Keratinocyte (primary cell): ENCODE results near the gene METTL24. TPM values are rescaled to one million over a fixed set of nuclear protein-coding genes. Genes with fewer than 3 reads are reported as not detected.

Experiments
- DNase-seq: peaks from one replicate; pipeline ENCODE4 v3.0.0-alpha.2; 2011; ENCODE audit warnings: low read depth, missing footprints, low spot score
- FAIRE-seq: peaks from 2 replicates; lab custom pipeline; 2011; peaks lifted over from hg19 to GRCh38; lab: Jason Lieb, UNC
- H2AFZ ChIP-seq: 2 replicates; pipeline ENCODE4 v1.6.0; 2012; ENCODE audit warnings: low read length, control low read depth, inconsistent platforms; ENCODE audit not compliant: control insufficient read depth
- H3K27ac ChIP-seq: 2 replicates; pipeline ENCODE4 v1.5.1; 2011; ENCODE audit warnings: low read length; ENCODE audit not compliant: control insufficient read depth, insufficient read depth
- H3K27me3 ChIP-seq: 3 replicates; pipeline ENCODE4 v1.6.0; 2011; ENCODE audit warnings: low read length; ENCODE audit not compliant: control insufficient read depth, insufficient read depth; ENCODE audit errors: extremely low read depth
- H3K36me3 ChIP-seq, 2 experiments: 2 replicates in 1 of 2; 3 replicates in 1 of 2; pipeline ENCODE4 v1.5.1; 2011; ENCODE audit warnings: low read length in 2 of 2, mild to moderate bottlenecking in 1 of 2; ENCODE audit not compliant: control insufficient read depth in 2 of 2, insufficient read depth in 2 of 2; ENCODE audit errors: extremely low read depth in 1 of 2
- H3K4me1 ChIP-seq: 3 replicates; pipeline ENCODE4 v1.5.1; 2011; ENCODE audit warnings: low read length; ENCODE audit not compliant: control insufficient read depth, insufficient read depth; ENCODE audit errors: extremely low read depth
- H3K4me2 ChIP-seq: 3 replicates; pipeline ENCODE4 v1.6.0; 2011; ENCODE audit warnings: low read depth, low read length; ENCODE audit not compliant: control insufficient read depth, insufficient read depth; ENCODE audit errors: extremely low read depth
- H3K4me3 ChIP-seq, 3 experiments: fragments of 200-600 bp in 1 of 3; sonication (generic) in 1 of 3; 2 replicates in 2 of 3; 3 replicates in 1 of 3; pipeline ENCODE4 v1.5.1; 2011 to 2016; ENCODE audit warnings: low read length in 3 of 3, mild to moderate bottlenecking in 3 of 3, control low read depth in 2 of 3, inconsistent platforms in 1 of 3, low read depth in 1 of 3, mixed read lengths in 1 of 3, mixed run types in 1 of 3, moderate library complexity in 1 of 3; ENCODE audit not compliant: control insufficient read depth in 2 of 3, insufficient read depth in 2 of 3; ENCODE audit errors: extremely low read depth in 1 of 3
- H3K79me2 ChIP-seq: 2 replicates; pipeline ENCODE4 v1.6.0; 2012; ENCODE audit warnings: low read length; ENCODE audit not compliant: control insufficient read depth, insufficient read depth
- H3K9ac ChIP-seq: 3 replicates; pipeline ENCODE4 v1.6.0; 2011; ENCODE audit warnings: low read length; ENCODE audit not compliant: control insufficient read depth, insufficient read depth; ENCODE audit errors: extremely low read depth
- H3K9me1 ChIP-seq: 3 replicates; pipeline ENCODE4 v1.6.0; 2011; ENCODE audit warnings: low read length; ENCODE audit not compliant: control insufficient read depth, insufficient read depth; ENCODE audit errors: extremely low read depth
- H3K9me3 ChIP-seq: 2 replicates; pipeline ENCODE4 v1.5.1; 2012; ENCODE audit warnings: low read depth, low read length; ENCODE audit not compliant: control insufficient read depth
- H4K20me1 ChIP-seq: 3 replicates; pipeline ENCODE4 v1.6.0; 2011; ENCODE audit warnings: low read length; ENCODE audit not compliant: control insufficient read depth, insufficient read depth; ENCODE audit errors: extremely low read depth
- EZH2 ChIP-seq: IDR thresholded peaks from one replicate; pipeline ENCODE4 v1.6.1; 2012; ENCODE audit warnings: inconsistent platforms, mild to moderate bottlenecking, low read length, moderate library complexity
- dilution Hi-C: fragments of 300-500 bp; cut with MboI; formaldehyde crosslinking; loops from one replicate; pipeline ENCODE4 v1.7.0; 2020; ENCODE audit warnings: low sequenced_read_pairs; ENCODE audit not compliant: extremely low pct_ligation_motif_present
- polyA plus RNA-seq, 5 experiments: library from polyadenylated mRNA; depleted of rRNA in 3 of 5; stranded (reverse) in 3 of 5; stranded (forward) in 1 of 5; unstranded in 1 of 5; fragments of >200 nt; gene quantifications; 1 replicate in 1 of 5; 2 replicates in 3 of 5; 3 replicates in 1 of 5; pipeline versions ENCODE4 v1.2.1 to v1.2.3, GENCODE V29; 2011 to 2012; ENCODE audit warnings: missing spikeins in 2 of 5, low read depth in 1 of 5, low replicate concordance in 1 of 5
- TF ChIP-seq, protein P1 (sequence below), 3 experiments: IDR thresholded peaks in 1 of 3; conservative IDR thresholded peaks in 1 of 3; optimal IDR thresholded peaks in 1 of 3; 2 replicates in 2 of 3; 3 replicates in 1 of 3; pipeline versions ENCODE3 to v1.5.1; 2011; ENCODE audit warnings: low read length in 3 of 3, mild to moderate bottlenecking in 3 of 3, moderate library complexity in 2 of 3, control low read depth in 1 of 3, inconsistent platforms in 1 of 3; ENCODE audit not compliant: insufficient read depth in 2 of 3; ENCODE audit errors: extremely low read depth in 1 of 3

The METTL24 gene
- polyA plus RNA-seq, 1 donor (not counting 4 experiments of a cell fraction or from before 2014, with no cell fraction given) = not detected

DNA sequence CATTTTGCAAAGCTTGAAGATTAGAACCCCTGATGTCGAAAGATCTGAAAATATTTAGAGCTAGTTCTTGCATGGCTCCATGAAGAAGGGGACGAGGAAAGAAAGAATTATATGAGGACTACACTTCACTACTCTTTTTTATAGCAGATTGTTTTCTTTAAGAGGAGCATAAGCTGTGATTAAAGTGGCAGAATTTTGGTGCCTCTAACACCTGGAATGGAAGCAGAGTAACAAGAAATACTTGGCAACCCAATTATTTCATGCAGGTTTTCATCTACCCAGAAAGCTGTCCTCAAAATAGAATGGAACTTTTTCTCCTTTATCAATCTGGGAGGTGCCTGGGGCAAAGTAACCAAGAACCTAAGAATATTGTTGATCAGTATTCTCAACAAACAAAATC, 4.0 kb downstream of the METTL24 start:
- Histone ChIP-seq H3K79me2 (no peaks in the 10 kb centered on the region), H3K27me3 (peaks cover 34% of the 10 kb centered on the region), H3K9me3 (no peaks in the 10 kb centered on the region), H3K4me1 (no peaks in the 10 kb centered on the region), H3K36me3 (no peaks in the 10 kb centered on the region), H3K4me2 (no peak overlapping the region), H3K9ac (no peak overlapping the region), H3K4me3 (no peak overlapping the region), H4K20me1 (no peaks in the 10 kb centered on the region), H3K9me1 (no peaks in the 10 kb centered on the region), H3K27ac (no peak overlapping the region), H2AFZ (no peak overlapping the region)
- FAIRE-seq = no peak
- dilution Hi-C loops = no loop called here
- no peak for DNase-seq
- TF ChIP-seq, protein P1, sequence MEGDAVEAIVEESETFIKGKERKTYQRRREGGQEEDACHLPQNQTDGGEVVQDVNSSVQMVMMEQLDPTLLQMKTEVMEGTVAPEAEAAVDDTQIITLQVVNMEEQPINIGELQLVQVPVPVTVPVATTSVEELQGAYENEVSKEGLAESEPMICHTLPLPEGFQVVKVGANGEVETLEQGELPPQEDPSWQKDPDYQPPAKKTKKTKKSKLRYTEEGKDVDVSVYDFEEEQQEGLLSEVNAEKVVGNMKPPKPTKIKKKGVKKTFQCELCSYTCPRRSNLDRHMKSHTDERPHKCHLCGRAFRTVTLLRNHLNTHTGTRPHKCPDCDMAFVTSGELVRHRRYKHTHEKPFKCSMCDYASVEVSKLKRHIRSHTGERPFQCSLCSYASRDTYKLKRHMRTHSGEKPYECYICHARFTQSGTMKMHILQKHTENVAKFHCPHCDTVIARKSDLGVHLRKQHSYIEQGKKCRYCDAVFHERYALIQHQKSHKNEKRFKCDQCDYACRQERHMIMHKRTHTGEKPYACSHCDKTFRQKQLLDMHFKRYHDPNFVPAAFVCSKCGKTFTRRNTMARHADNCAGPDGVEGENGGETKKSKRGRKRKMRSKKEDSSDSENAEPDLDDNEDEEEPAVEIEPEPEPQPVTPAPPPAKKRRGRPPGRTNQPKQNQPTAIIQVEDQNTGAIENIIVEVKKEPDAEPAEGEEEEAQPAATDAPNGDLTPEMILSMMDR (optimal IDR thresholded peaks at IDR 0.05 in 1 of 3, IDR thresholded peaks at IDR 0.05 in 1 of 3, conservative IDR thresholded peaks at IDR 0.05 in 1 of 3; ENCODE audit: extremely low read depth in 1 of 3, insufficient read depth in 2 of 3, low read length in 3 of 3) = no peak
- TF ChIP-seq EZH2 = no peak

DNA sequence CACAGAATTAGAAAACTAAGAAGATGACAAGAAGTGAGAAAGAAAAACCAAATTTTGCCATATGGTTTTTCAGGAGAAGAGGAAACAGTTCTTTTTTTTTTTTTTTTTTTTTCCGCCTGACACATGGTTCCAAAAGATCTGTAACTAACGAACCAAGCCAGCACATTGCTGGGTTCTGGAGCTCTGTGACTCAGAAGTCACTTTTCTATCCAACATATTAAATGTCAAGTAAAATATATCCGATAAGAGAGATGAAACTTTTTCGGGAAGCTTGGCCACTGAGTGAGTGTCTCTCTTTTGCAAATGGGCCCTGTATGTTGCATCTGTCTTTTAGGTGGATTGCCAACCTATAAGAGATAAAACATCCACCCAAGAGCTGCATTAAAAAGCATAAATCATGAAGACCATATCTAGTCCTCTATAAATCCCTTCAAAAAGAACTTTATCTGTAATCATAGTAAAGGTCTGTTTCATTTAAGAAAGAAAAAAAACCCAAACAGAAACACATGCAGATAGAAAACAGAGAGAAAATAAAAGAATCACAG, 4.6 kb downstream of the METTL24 start:
- Histone ChIP-seq H2AFZ (no peak overlapping the region), H3K9me3 (no peaks in the 10 kb centered on the region), H3K9ac (no peak overlapping the region), H3K27me3 (peaks cover 28% of the 10 kb centered on the region), H3K4me1 (no peaks in the 10 kb centered on the region), H3K27ac (no peak overlapping the region), H3K36me3 (no peaks in the 10 kb centered on the region), H3K9me1 (no peaks in the 10 kb centered on the region), H3K4me2 (no peak overlapping the region), H3K4me3 (no peak overlapping the region), H4K20me1 (no peaks in the 10 kb centered on the region), H3K79me2 (no peaks in the 10 kb centered on the region)
- DNase-seq (no peak), FAIRE-seq (no peak)
- TF ChIP-seq, protein P1 (optimal IDR thresholded peaks at IDR 0.05 in 1 of 3, IDR thresholded peaks at IDR 0.05 in 1 of 3, conservative IDR thresholded peaks at IDR 0.05 in 1 of 3; ENCODE audit: extremely low read depth in 1 of 3, insufficient read depth in 2 of 3, low read length in 3 of 3) = no peak
- TF ChIP-seq EZH2 = no peak
- dilution Hi-C loops = no loop called here
